Measurements from ENCODE around the gene BRI3BP. TPM values are rescaled to one million over a fixed set of nuclear protein-coding genes. Genes with fewer than 3 reads are reported as not detected.

Gene BRI3BP
- total RNA-seq, 1 experiment from 2014 or later = 19.4 TPM

DNA sequence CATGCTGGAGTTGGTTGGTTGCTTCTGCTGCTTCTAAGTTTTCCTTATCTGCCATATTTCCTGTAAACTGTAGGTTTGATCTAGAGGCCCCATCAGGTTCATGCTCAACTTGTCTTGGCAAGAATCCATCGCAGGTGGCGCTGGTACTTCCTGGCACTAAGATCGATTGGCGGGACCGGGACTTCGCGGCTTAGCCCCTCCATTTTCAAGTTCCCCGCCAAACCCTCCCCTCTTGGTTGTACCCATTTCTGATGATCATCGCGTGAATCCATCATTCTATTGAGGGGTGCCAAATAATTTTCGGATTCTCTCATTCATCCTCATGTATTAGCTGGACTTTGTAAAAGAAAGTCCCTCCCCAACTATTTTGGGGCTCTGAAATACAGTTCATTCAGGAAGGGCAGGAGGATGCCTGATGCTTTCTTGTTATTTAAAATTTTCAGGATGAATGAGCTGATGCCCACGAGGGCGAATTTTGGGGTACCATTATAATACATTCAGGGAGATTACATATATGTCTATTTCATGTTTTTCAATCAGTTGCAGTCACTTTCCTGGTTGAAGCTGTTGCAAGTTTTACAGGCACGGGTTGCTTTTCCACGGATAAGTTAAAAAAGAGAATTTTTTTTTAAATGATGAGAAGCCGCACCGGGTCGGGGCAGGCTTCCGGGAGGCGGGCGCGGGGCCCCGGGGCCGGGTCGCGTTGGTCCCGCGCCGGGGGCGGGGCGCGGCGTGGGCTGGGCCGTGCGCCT is 395 bp upstream of the BRI3BP start:
- intact Hi-C loops (cut with micrococcal nuclease; ENCODE audit: unreplicated experiment) = loop anchor here (10.0 kb wide), 2 partner anchors 72 to 132 kb away; partner anchors contain the start of gene AACS
- BruUV-seq (replicated peaks) = no TSS peak
- Histone ChIP-seq H4K20me1 (ENCODE audit: insufficient read depth) (no peaks in the 10 kb centered on the region), H3F3A (ENCODE audit: insufficient read depth, low read depth) (peaks cover 11% of the 10 kb centered on the region), H2AFZ (peak overlapping the region; percentile 77), H3K4me1 (replicated peaks; ENCODE audit: insufficient read depth) (peaks cover 18% of the 10 kb centered on the region; the same call in 1 of the 2 replicates), H3K4me2 (peak overlapping the region; percentile 89), H3K36me3 (ENCODE audit: low read depth) (no peaks in the 10 kb centered on the region), H3K79me2 (ENCODE audit: low read depth) (peaks cover 44% of the 10 kb centered on the region), H3K27ac (0 out of 2 replicates have a peak overlapping the region, but pooled peaks have one; percentile 14), H3K9me2 (ENCODE audit: insufficient read depth) (no peaks in the 10 kb centered on the region), H3K4me3 (peak overlapping the region; percentile 65), H3K27me3 (ENCODE audit: insufficient read depth, low read depth) (no peaks in the 10 kb centered on the region), H3K9me3 (ENCODE audit: insufficient read depth, low read depth) (no peaks in the 10 kb centered on the region)
- ChIA-PET POLR2A (ENCODE audit: unreplicated experiment) (no interaction called here), CTCF (no interaction called here)
- peak; percentile 73; the same call in 1 of the 2 replicates for TF ChIP-seq CTCF (conservative IDR thresholded peaks at IDR 0.05)
- no peak for TF ChIP-seq EZH2 (IDR thresholded peaks at IDR 0.05; ENCODE audit: low read depth)
- peak; percentile 75 to 81 for DNase-seq

- no peaks in the 10 kb centered on the region for H3K36me3 ChIP-seq (ENCODE audit: low read depth)
- H4K20me1 ChIP-seq (ENCODE audit: insufficient read depth) = no peaks in the 10 kb centered on the region
- peaks cover 43% of the 10 kb centered on the region for H3K79me2 ChIP-seq (ENCODE audit: low read depth)
- ChIA-PET POLR2A (ENCODE audit: unreplicated experiment) (interaction anchor here (0.7 kb wide), 1 partner anchor 70 kb away, joined by 4 read pairs; no protein-coding TSS in a partner anchor), CTCF (no interaction called here)
- TSS peak; percentile 30 for BruUV-seq (replicated peaks)
- intact Hi-C loops (cut with micrococcal nuclease; ENCODE audit: unreplicated experiment) = loop anchor here (10.0 kb wide), 2 partner anchors 70 to 130 kb away; partner anchors contain the start of gene AACS
- peak overlapping the region; percentile 99 for H3K4me3 ChIP-seq
- peaks cover 11% of the 10 kb centered on the region for H3F3A ChIP-seq (ENCODE audit: insufficient read depth, low read depth)
- H3K4me2 ChIP-seq = peak overlapping the region; percentile 100
- no peak overlapping the region for H3K27ac ChIP-seq
- H3K9me2 ChIP-seq (ENCODE audit: insufficient read depth) = no peaks in the 10 kb centered on the region
- H3K27me3 ChIP-seq (ENCODE audit: insufficient read depth, low read depth) = no peaks in the 10 kb centered on the region
- peaks cover 18% of the 10 kb centered on the region; the same call in 1 of the 2 replicates for H3K4me1 ChIP-seq (replicated peaks; ENCODE audit: insufficient read depth)
- no peak for DNase-seq
- no peaks in the 10 kb centered on the region for H3K9me3 ChIP-seq (ENCODE audit: insufficient read depth, low read depth)
- TF ChIP-seq CTCF (conservative IDR thresholded peaks at IDR 0.05) (no peak), EZH2 (IDR thresholded peaks at IDR 0.05; ENCODE audit: low read depth) (no peak)
- H2AFZ ChIP-seq = peak overlapping the region; percentile 99
These were observed 1.1 kb downstream of the BRI3BP start for GRCh38 chr12:124994437-124994975.

DNA sequence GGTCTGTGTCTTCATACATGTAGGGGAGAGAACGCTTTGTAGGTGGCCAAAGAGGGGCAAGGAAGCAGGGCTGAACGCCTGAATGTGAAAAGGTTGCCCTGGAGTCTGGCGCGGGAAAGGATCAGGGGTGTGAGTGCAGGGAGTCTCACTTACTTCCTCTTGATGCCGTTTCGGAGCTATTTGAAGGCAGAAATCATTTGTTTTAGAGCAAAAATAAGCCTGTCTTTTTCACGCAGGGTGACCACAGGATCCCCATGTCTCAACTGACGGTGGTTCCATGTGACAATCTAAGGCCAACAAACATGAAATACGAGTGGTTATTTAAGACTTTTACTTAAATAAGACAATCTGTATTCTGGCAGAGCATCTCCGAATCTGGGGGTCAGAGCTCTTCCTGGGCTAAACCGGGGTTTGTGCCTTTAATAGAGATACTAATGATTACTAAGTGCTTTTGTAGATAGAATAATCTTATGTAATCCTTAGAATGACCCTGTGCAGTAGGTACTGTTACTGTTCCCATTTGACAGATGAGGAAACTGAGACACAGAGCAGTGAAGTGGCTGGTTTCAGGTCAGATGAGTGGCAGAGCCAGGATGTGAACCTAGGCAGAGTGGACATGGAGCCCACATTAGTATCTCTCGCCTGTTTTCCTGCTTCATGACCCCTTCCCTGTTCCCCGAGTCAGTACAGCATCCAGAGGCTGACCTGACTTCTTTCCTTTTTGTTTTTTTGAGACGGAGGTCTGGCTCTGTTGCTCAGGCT is 1.9 kb downstream of the BRI3BP start:
- H3K27ac ChIP-seq = no peak overlapping the region
- no peaks in the 10 kb centered on the region for H3K36me3 ChIP-seq (ENCODE audit: low read depth)

More for the DNA sequence above, 1.9 kb downstream of the BRI3BP start:
- Histone ChIP-seq H3K27me3 (ENCODE audit: insufficient read depth, low read depth) (no peaks in the 10 kb centered on the region), H3K4me3 (peak overlapping the region; percentile 99), H4K20me1 (ENCODE audit: insufficient read depth) (no peaks in the 10 kb centered on the region), H3K9me3 (ENCODE audit: insufficient read depth, low read depth) (no peaks in the 10 kb centered on the region), H2AFZ (peak overlapping the region; percentile 99), H3K79me2 (ENCODE audit: low read depth) (peaks cover 43% of the 10 kb centered on the region), H3K4me1 (replicated peaks; ENCODE audit: insufficient read depth) (peaks cover 18% of the 10 kb centered on the region; the same call in 1 of the 2 replicates), H3K9me2 (ENCODE audit: insufficient read depth) (no peaks in the 10 kb centered on the region), H3F3A (ENCODE audit: insufficient read depth, low read depth) (peaks cover 11% of the 10 kb centered on the region), H3K4me2 (peak overlapping the region; percentile 100)
- DNase-seq = no peak
- BruUV-seq (replicated peaks) = no TSS peak
- POLR2A ChIA-PET (ENCODE audit: unreplicated experiment) = no interaction called here
- CTCF ChIA-PET = no interaction called here
- TF ChIP-seq CTCF (conservative IDR thresholded peaks at IDR 0.05) (no peak), EZH2 (IDR thresholded peaks at IDR 0.05; ENCODE audit: low read depth) (no peak)
- intact Hi-C loops (cut with micrococcal nuclease; ENCODE audit: unreplicated experiment) = loop anchor here (10.0 kb wide), 2 partner anchors 69 to 129 kb away; partner anchors contain the start of gene AACS
